RWPE1 (cell line): ENCODE data around the gene BDH1.

Experiments
- CTCF ChIA-PET: fragments of 350-600 bp; sonication (Branson Sonifier 250); formaldehyde crosslinking; extraction: SDS; loops from one replicate; lab custom pipeline; 2021; lab: Yijun Ruan, JAX
- POLR2A ChIA-PET: fragments of 400-600 bp; formaldehyde crosslinking; extraction: SDS; loops from one replicate; lab custom pipeline; 2020; ENCODE audit warnings: antibody characterized with exemption; ENCODE audit not compliant: low non-redundant PET; lab: Yijun Ruan, JAX
- DNase-seq: peaks from one replicate; pipeline ENCODE4 v3.0.0; 2012; ENCODE audit warnings: low spot score
- H3K27ac ChIP-seq: fragments of 450-650 bp; 2 replicates; pipeline ENCODE4 v1.5.1; 2017
- TF ChIP-seq, protein P1 (sequence below): fragments of 450-650 bp; conservative IDR thresholded peaks from 2 replicates; pipeline ENCODE4 v1.5.1; 2017; ENCODE audit warnings: low read depth, mild to moderate bottlenecking

Gene BDH1

DNA sequence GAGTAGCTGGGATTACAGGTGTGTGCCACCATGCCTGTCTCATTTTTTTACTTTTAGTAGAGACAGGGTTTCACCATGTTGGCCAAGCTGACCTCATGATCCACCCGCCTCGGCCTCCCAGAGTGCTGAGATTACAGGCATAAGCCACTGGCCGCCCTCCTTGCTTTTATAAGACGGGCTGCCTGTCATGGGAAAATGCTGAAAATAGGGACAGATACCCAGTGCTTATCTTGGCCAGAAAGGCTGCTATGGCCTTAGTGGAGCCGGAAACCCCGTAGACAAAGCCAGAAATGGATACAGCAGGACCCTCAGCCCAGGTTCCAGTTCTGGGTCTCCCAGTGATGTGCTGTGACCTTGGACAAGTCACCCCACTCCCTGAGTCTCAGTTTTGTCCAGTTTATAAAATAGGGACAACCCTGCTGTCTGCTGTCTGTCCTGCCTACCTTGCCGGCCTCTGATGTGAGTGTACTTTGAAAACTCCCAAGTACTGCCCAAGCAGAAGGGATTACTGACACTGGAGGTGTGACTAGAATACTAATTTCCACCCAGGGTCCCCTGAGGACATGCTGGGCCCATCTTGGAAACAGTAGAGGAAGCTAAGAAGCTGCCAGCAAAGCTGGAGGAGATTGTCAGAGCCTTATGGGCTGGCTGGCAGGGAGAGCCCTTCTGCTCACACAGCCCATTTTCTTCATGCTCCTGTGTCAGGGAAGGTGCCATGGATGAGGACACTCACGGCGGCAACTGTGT lies 59.6 kb downstream of the BDH1 start:
- ChIA-PET POLR2A (interaction anchor here (0.7 kb wide), 1 partner anchor 102 kb away, joined by 11 read pairs; no protein-coding TSS in a partner anchor), CTCF (interaction anchor here (0.6 kb wide), 1 partner anchor 29 kb away, joined by 3 read pairs; no protein-coding TSS in a partner anchor)
- TF ChIP-seq, protein P1, sequence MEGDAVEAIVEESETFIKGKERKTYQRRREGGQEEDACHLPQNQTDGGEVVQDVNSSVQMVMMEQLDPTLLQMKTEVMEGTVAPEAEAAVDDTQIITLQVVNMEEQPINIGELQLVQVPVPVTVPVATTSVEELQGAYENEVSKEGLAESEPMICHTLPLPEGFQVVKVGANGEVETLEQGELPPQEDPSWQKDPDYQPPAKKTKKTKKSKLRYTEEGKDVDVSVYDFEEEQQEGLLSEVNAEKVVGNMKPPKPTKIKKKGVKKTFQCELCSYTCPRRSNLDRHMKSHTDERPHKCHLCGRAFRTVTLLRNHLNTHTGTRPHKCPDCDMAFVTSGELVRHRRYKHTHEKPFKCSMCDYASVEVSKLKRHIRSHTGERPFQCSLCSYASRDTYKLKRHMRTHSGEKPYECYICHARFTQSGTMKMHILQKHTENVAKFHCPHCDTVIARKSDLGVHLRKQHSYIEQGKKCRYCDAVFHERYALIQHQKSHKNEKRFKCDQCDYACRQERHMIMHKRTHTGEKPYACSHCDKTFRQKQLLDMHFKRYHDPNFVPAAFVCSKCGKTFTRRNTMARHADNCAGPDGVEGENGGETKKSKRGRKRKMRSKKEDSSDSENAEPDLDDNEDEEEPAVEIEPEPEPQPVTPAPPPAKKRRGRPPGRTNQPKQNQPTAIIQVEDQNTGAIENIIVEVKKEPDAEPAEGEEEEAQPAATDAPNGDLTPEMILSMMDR, result no peak
- DNase-seq, result no peak
- peak overlapping the region; percentile 88 for H3K27ac ChIP-seq

DNA sequence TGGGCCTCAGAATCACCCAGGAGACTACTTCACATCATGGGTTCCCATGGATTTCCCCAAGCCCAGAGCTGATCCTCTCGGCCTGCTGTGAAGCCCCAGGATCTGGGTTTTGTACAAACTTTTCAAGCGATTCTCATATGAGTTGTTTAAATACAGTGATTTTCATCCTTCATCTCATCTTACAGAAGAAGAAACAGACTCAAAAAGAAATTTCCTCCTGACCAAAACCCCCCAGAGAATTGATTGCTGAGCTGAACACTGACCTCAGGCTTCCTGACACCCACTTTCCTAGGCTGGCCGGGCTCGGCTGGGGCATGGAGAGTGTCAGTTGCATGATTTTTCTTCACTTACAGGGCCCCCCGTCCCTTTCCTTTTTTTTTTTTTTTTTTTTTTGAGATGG lies 60.3 kb downstream of the BDH1 start:
- TF ChIP-seq, protein P1, result no peak
- H3K27ac ChIP-seq, result peak overlapping the region; percentile 88
- CTCF ChIA-PET, result interaction anchor here (0.6 kb wide), 1 partner anchor 30 kb away, joined by 3 read pairs; no protein-coding TSS in a partner anchor
- DNase-seq, result no peak
- POLR2A ChIA-PET, result interaction anchor here (0.7 kb wide), 1 partner anchor 101 kb away, joined by 11 read pairs; no protein-coding TSS in a partner anchor

DNA sequence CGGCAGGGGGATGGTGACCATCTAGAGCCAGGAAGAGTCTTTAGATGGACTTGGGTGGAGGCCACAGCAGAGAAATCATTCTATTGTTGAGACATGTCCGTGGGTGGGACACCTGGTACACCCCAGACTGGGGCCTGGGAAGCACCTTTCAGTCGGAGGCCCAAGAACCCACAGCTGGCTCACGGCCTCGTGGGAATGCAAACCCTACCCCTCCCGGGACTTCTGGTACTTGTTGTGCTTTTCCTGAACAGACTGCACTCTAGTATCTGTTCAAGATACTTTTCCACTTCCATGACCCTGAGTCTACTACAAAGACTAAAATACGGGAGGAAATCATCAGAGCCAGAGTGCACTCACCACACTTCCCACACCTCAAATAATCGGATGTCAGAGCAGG lies 60.7 kb downstream of the BDH1 start:
- TF ChIP-seq, protein P1, result no peak
- ChIA-PET POLR2A (no interaction called here), CTCF (interaction anchor here (0.6 kb wide), 1 partner anchor 30 kb away, joined by 3 read pairs; no protein-coding TSS in a partner anchor)
- H3K27ac ChIP-seq, result peak overlapping the region; percentile 88
- no peak for DNase-seq

DNA sequence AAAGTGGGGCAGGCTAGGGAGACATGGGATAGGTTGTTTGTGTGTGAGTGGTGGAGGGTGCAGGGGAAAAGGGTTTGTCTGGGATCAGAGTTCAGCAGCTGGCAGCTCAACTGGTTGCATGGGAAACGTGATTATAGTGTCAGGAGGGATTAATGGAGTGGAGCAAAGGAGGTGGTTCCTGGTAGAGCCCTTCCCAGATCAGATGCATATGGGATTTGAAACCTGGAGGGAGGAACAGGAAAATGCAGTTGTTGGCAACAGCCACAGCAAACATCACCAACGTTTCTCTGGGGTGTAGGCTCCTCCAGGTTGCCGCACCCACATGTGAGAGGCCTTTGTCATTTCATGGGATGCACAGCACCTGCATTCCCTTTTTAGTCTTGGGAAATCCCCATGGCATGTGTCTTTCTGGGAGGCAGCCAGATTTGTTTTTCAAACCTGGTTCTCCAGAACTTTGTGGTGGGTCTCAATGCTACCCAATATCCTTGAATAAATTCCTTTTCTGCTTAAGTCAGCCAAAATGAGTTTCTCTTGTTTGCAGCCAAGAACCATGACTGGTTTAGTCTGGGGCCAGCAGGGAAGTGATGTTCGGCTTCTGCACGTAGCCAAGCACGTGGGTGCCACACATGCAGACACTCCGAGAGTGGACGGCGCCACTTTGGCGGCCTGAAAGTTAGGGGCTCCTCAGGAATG lies 61.3 kb downstream of the BDH1 start:
- ChIA-PET CTCF (no interaction called here), POLR2A (no interaction called here)
- no peak for DNase-seq
- peak overlapping the region; percentile 88 for H3K27ac ChIP-seq
- TF ChIP-seq, protein P1, result no peak

DNA sequence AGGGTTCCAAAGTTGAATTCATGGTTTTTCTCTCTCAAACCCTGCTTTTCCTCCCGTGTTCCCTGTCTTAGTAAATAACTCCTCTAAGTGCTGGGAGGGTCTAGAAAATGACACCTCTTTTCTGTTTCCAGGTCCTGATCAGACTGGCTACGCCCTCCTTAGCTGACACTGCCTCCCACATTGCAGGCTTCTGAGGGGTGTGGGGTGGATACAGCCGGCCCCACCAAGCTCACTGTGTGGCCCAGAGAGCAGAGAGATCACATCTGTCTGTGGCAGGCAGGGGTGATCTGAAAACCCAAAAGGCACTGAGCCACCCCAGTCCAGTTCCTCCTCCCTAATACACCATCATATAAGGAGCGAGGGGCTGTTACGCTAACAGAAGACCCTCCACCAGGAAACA lies 62.7 kb downstream of the BDH1 start:
- H3K27ac ChIP-seq, result no peak overlapping the region
- ChIA-PET POLR2A (no interaction called here), CTCF (no interaction called here)
- TF ChIP-seq, protein P1, result no peak
- DNase-seq, result no peak

DNA sequence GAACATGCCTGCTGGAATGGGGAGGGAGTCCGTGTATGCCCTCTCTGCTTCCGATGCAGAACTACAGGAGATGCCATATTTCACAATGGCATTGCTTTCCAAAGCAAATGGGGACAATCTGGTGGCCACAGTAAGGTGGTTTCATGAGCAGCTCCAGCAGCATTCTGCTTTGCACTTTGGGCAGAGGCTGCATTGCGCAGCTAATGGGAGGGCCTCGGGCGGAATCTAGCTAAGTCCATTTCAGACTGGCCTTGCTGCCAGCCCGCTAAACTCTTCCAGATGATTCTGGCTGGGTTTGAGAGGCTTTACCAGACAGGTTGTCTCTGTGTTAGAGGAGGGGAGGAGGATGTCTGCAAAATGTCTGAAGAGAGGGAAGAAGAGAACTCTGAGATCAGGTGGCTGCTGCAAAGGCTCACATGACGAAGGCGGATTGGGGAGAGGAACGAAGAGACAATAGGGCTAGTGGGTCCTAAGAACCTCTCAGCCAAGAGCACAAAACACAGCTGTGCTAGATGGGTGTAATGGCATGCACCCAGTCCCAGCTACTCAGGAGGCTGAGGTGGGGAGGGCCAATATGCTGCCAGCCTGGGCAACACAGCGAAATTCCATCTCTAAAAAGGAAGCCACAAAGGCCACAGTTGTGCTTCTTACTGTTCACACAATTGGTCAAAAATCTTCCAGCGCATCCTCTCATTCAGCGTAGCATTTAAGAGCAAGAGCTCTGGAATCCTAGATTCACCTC lies 63.7 kb downstream of the BDH1 start:
- ChIA-PET CTCF (interaction anchor here (0.5 to 1.0 kb wide), 2 partner anchors 10 to 125 kb away, joined by 3 to 4 read pairs; no protein-coding TSS in a partner anchor), POLR2A (no interaction called here)
- no peak overlapping the region; the same call in 1 of the 2 replicates for H3K27ac ChIP-seq
- DNase-seq, result no peak
- TF ChIP-seq, protein P1, result no peak
